ENCODE data around the gene MLXIP. TPM values are rescaled to one million over a fixed set of nuclear protein-coding genes. Genes with fewer than 3 reads are reported as not detected.

The MLXIP gene
- total and polyA plus RNA-seq, 2 of the 4 experiments (the other 2 are of a cell fraction) = 2.7 to 10.8 TPM

- no peak overlapping the region for H4K8ac ChIP-seq (ENCODE audit: low read depth in 2 of 2, low read length in 2 of 2)
- H2AFZ ChIP-seq (replicated peaks; ENCODE audit: low read length, poor library complexity) = no peak overlapping the region
- no peaks in the 10 kb centered on the region for H3K27me3 ChIP-seq (ENCODE audit: control insufficient read depth, insufficient read depth, low read length)
- no peaks in the 10 kb centered on the region for H3K9me1 ChIP-seq (ENCODE audit: insufficient read depth, low read length)
- DNase-seq = no peak
- dilution Hi-C loops (cut with HindIII; ENCODE audit: low sequenced_read_pairs, unreplicated experiment) = no loop called here
- H3K14ac ChIP-seq (replicated peaks; ENCODE audit: low read depth, low read length) = no peak overlapping the region
- no peak overlapping the region for H3K4me2 ChIP-seq (ENCODE audit: low read depth, low read length)
- no peak overlapping the region for H2BK120ac ChIP-seq (ENCODE audit: low read depth, low read length)
- no peak overlapping the region for H2BK15ac ChIP-seq (ENCODE audit: low read depth, low read length)
- H3K36me3 ChIP-seq (ENCODE audit: control insufficient read depth, insufficient read depth, low read length) = peaks cover 70% of the 10 kb centered on the region
- H2AK5ac ChIP-seq (ENCODE audit: low read depth, low read length) = no peak overlapping the region
- no peak overlapping the region for H2BK20ac ChIP-seq (ENCODE audit: low read depth, low read length)
- ChIA-PET POLR2A (ENCODE audit: unreplicated experiment) (no interaction called here), CTCF (no interaction called here)
- no peak overlapping the region for H3K18ac ChIP-seq (ENCODE audit: low read depth, low read length)
- no peak overlapping the region for H3K4ac ChIP-seq (ENCODE audit: low read depth, low read length)
- no peak overlapping the region for H3K9ac ChIP-seq (ENCODE audit: low read depth, low read length)
- intact Hi-C loops (cut with micrococcal nuclease) = no loop called here
- H3K4me3 ChIP-seq (ENCODE audit: insufficient read depth, low read depth, low read length) = no peak overlapping the region
- ATAC-seq (ENCODE audit: low read depth) = no peak
- peaks cover 3% of the 10 kb centered on the region; the same call in 1 of the 2 replicates for H4K20me1 ChIP-seq (ENCODE audit: insufficient read depth, low read length)
- in situ Hi-C loops (cut with MboI; ENCODE audit: low sequenced_read_pairs) = loop anchor here (5.0 kb wide), 1 partner anchor 59 kb away; no protein-coding TSS in a partner anchor
- no peak overlapping the region for H4K5ac ChIP-seq (ENCODE audit: low read depth, low read length)
- 75% methylated on average over 17 of the region's 28 CpGs; no CpG with 5 or more reads in 1 of the 2 experiments for WGBS, 2 experiments (ENCODE audit: extremely low coverage in 2 of 2, insufficient read length in 1 of 2)
- TSS peak; percentile 71 for BruUV-seq (replicated peaks)
- H2AK9ac ChIP-seq (replicated peaks; ENCODE audit: low read depth, low read length, poor library complexity) = no peak overlapping the region
- TF ChIP-seq NFE2L2 (IDR thresholded peaks at IDR 0.05; ENCODE audit: low read depth, low read length) = no peak
- TF ChIP-seq CHD1 (IDR thresholded peaks at IDR 0.05; ENCODE audit: low read depth, low read length) = no peak
- no peak for TF ChIP-seq MAFK (IDR thresholded peaks at IDR 0.05; ENCODE audit: low read depth, low read length)
- no peak for TF ChIP-seq RFX5 (IDR thresholded peaks at IDR 0.05; ENCODE audit: low read depth, low read length)
- no peak for TF ChIP-seq ELK1 (IDR thresholded peaks at IDR 0.05; ENCODE audit: borderline replicate concordance, low read depth, low read length)
- no peak for TF ChIP-seq RAD21 (IDR thresholded peaks at IDR 0.05; ENCODE audit: low read length)
- no peak for TF ChIP-seq CEBPB (IDR thresholded peaks at IDR 0.05; ENCODE audit: low read depth, low read length)
- no peak for TF ChIP-seq BHLHE40 (IDR thresholded peaks at IDR 0.05; ENCODE audit: low read depth, low read length)
- no peak for TF ChIP-seq MXI1 (IDR thresholded peaks at IDR 0.05; ENCODE audit: borderline replicate concordance, low read depth, low read length)
- TF ChIP-seq USF2 (IDR thresholded peaks at IDR 0.05; ENCODE audit: low read depth, low read length) = no peak
- no peak for TF ChIP-seq FOS (IDR thresholded peaks at IDR 0.05; ENCODE audit: low read depth, low read length)
- TF ChIP-seq SMC3 (IDR thresholded peaks at IDR 0.05; ENCODE audit: low read depth, low read length) = no peak
- no peak for TF ChIP-seq RCOR1 (IDR thresholded peaks at IDR 0.05; ENCODE audit: insufficient replicate concordance, low read length)
- TF ChIP-seq CTCF (conservative IDR thresholded peaks at IDR 0.05; ENCODE audit: low read depth, low read length) = no peak
- no peak for TF ChIP-seq MAZ (IDR thresholded peaks at IDR 0.05; ENCODE audit: borderline replicate concordance, low read depth, low read length)
- TF ChIP-seq POLR2A (IDR thresholded peaks at IDR 0.05; ENCODE audit: low read depth, low read length) = no peak
- no peaks in the 10 kb centered on the region for H3K9me3 ChIP-seq (ENCODE audit: control insufficient read depth, insufficient read depth, low read length)
- H3K4me1 ChIP-seq (ENCODE audit: control insufficient read depth, insufficient read depth, low read length) = no peaks in the 10 kb centered on the region
- no peak overlapping the region for H3K56ac ChIP-seq (ENCODE audit: extremely low read depth, insufficient read depth, low read length)
- no peak overlapping the region for H3K27ac ChIP-seq (ENCODE audit: insufficient read depth, low read length)
- no peak overlapping the region for H2BK5ac ChIP-seq (ENCODE audit: low read depth, low read length, poor library complexity, severe bottlenecking)
- no peak overlapping the region for H4K91ac ChIP-seq (ENCODE audit: insufficient read depth, low read depth, low read length)
- no peaks in the 10 kb centered on the region for H3K79me1 ChIP-seq (ENCODE audit: low read depth in 1 of 2, low read length in 2 of 2)
- no peak overlapping the region for H3K23ac ChIP-seq (ENCODE audit: low read depth, low read length)
Measured at GRCh38 chr12:122133192-122133950, 54.8 kb downstream of the MLXIP start.

Data from IMR-90 (cell line).